ENCODE measurements around the gene CHD5.

CHD5 gene

DNA sequence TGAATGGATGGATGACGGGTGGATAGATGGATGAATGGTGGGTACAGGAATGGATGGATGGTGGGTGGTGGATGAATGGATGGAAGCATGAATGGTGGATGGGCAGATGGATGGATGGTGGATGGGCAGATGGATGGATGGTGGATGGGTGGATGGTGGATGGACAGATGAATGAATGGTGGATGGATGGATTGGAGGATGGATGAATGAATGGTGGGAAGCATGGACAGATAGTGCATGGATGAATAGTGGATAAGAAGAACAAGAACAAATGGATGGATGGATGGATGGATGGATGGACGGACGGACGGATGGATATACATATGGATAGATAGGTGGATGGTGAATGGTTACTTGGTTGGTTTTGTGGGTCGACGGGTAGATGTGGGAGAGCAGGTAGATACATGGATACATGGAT is 4.7 kb downstream of the CHD5 start:
- in situ Hi-C loops (cut with HindIII; ENCODE audit: low sequenced_read_pairs), result no loop called here

DNA sequence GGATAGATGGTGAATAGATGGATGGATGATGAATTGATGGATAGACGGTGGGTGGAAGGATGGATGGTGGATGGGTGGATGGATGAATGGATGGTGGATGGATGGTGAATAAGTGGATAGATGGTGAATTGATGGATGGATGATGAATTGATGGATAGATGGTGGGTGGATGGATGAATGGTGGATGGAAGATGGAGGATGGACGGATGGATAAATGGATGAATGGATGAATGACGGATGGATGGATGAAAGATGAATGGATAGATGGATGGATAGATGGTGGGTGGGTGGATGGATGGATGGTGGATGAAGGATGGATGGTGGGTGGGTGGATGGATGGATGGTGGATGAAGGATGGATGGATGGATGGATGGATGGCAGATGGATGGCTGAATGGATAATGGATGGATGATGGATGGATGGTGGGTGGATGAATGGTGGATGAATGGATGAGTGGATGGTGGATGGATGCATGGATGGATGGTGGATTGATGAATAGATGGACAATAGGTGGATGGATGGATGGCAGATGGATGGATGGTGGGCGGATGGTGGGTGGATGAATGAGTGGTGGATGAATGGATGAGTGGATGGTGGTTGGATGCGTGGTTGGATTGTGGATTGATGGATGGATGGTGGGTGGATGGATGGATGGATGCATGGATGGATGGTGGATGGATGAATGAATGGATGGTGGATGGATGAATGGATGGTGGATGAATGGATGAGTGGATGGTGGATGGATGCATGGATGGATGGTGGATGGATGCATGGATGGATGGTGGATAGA is 5.3 kb downstream of the CHD5 start:
- in situ Hi-C loops (cut with HindIII; ENCODE audit: low sequenced_read_pairs), result no loop called here

DNA sequence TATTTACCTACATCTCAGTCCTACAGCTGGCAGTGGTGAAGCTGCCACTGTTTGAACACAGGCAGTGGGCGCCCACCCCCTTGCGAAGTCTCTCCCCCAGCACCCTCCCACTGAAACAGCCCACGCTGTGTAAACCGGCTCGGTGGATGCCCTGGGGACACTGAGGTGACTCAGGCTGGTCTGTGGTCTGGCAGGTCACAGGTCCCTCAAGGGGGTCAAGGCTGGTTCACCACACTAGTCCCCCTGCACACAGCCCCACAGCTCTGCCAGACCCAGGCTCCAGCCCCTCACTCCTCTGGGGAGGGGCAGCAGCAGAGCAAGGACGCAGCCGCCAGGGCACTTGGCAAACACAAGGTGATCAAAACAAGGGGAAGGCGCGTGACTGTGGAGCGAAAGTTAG is 7.6 kb downstream of the CHD5 start:
- in situ Hi-C loops (cut with HindIII; ENCODE audit: low sequenced_read_pairs), result no loop called here

DNA sequence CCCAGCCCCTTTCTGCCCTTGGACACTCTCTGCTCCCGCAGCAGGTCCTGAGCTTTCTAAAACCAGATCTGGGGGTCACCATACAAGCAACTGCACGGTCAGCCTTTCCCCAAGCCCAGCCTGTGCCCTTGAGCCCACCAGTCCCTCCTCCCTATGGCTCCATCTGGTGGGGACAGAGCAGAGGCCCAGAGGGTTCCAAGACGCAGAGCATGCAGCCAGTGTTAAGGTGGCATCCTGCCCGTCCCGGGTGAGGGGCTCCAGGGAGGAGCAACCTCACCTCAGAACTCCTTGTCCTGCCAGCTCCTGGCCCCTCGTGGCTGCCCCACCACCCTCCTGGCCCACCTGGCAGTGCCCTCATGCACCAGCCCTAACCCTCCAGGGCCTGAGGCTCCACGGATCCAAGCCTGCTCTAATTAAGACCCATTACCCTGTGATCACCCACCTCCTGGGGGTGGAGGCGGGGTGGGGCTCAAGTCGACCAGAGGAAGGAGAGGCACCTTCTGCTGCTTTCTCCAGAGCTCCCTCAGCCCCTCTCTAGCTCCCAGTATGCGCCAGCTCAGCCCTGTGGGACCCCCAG is 8.5 kb downstream of the CHD5 start:
- in situ Hi-C loops (cut with HindIII; ENCODE audit: low sequenced_read_pairs), result no loop called here

DNA sequence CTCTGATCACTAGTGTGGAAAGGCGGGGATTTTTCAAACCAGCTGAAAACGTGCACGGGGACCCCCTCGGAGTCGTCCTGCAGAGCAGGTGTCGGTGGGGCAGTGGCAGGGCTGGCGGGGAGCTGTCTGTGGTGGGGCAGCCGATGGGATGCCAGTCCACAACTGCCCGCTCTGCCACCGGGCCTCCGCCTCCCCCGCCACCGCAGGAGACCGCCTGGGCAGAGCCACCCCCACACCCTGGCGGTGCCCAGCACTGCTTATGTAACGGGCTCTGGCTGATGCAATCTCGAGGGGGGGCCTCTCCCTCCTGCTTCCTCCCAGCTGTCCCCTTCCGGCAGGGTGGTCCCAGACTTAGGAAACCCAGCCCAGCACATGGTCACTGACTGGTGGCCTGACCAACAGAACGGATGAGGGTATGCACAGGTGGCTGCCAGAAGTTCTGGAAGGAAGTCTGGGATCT is 9.3 kb downstream of the CHD5 start:
- in situ Hi-C loops (cut with HindIII; ENCODE audit: low sequenced_read_pairs), result no loop called here

DNA sequence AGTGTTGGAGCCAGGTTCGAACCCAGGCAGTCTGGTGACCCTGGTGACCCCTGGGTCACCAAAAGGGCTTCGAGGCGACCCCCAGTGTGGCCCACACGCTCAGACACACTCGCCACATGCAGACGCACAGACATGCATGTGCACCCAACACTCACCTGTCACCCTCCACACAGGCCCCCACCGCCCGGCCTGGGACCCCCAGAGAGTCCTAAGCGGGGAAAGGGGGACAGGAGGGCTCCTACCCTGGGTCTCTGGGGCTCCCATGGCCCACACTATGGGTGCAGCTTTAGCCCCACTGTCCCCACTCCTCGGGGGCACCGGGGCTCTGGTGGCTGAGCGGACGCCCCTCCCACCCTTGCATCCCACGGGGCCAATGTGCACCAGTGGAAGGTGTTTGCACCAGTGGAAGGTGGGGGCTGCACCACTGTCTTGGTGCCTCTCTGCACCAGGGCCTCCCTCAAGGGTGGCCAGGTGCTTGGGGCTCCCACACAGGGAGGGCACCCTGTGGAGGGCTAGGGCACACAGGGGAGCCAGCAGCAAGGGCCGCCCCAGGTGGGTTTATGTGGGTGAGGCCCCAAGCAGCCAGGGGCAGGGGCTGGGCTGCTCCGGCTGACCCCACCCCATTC is 9.9 kb downstream of the CHD5 start:
- in situ Hi-C loops (cut with HindIII; ENCODE audit: low sequenced_read_pairs), result no loop called here

DNA sequence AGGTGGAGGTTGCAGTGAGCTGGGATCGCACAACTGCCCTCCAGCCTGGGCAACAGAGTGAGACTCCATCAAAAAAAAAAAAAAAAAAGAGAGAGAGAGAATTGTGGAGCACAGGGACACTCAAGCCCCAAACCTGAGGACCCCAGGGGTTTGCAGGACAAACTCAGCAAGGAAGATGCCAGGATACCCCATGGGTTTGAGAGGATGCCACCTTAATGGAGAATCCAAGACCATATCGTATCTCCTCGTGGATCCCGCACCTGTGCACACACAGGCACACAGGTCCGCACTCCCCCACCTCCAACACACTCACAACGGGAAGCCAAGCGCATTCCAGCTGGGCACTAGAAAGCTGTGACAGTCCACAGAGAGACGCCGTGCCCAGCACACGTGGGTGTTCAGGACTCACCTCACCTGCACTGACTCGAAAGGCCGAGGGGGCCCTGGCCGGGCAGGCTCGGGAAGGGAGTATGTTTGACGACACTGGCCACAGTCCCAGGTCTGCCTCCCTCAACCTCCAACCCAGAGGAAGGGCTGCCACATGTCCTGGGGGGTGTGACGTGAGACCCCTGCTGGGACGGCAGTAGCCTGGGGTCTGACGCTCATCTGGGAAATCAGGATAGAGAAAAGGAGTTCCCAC is 11.1 kb downstream of the CHD5 start:
- in situ Hi-C loops (cut with HindIII; ENCODE audit: low sequenced_read_pairs), result no loop called here

DNA sequence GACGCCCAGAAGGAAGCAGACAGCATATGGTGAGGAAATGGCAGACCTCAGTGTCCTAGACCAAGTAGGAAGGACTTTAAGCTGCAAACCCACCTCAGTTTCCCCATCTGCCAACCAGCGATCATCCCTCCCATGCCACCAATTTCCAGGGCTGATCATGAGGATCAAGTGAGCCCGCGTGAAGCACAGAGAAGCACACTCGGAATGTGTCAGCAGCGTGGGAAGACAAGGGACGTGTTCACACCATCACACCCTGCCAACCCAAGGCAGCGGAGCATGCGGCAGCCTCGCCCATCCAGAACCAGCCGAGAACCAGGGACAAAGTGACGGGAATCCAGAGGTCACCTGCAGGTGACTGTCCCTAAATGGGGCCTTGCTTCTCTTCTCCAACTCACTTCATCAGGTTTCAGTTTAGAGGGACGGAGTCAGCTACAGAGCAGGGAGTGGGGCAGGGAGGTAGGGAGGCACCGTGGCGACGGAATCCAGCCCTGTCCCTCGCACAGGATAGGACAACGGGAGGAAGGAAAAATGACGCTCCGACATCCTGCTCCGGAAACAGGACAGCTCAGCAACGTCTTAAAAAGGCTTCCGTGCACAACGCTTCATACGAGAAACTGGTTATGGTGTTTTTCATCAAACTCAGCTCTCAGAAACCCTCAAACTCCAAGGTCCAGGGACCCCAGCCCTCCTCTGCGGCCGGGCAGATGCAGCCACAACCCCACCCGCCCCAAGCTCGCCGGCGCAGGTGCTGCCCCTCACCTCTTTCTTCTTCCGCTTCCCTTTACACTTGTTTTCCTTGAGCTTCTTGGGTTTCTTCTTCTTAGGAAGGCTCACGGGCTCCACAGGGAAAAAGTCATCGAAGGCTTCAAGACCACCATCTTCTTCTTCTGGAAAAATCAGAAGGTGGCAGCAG is 12.5 kb downstream of the CHD5 start:
- in situ Hi-C loops (cut with HindIII; ENCODE audit: low sequenced_read_pairs), result no loop called here

DNA sequence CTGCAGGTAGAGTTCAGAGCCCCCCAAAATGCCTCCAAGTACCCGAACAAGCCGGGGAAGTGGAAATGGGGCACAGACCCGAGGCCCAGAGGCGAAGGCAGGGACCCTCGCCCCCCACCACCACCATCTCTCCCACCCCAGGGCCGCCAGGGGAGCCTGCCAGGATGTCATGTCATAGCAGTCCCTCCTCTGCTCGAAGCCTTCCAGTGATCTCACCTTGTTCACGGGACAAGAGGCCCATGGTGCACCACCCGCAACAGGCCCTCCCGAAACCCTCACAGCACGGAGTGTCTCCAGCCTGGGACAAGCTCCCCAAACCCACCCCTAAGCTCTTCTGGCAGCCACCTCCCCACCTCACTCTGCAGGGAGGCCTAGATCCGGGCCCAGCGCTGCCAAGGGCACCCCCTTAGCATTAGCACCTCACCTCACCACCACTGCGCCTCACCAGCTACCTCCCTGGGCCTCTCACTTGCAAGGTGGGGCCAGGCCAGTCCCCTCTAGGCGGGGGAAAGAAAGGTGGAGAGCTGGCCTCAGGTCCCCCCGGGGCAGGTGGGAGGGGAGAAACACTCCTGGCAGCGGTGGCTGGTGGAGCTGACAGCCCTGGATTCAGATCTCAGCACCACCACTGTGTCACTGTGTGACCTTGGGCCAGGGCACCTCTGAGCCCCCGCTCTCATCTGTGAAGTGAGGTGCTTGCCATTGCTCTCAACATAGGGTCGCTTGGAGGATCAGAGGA is 13.3 kb downstream of the CHD5 start:
- in situ Hi-C loops (cut with HindIII; ENCODE audit: low sequenced_read_pairs), result no loop called here

DNA sequence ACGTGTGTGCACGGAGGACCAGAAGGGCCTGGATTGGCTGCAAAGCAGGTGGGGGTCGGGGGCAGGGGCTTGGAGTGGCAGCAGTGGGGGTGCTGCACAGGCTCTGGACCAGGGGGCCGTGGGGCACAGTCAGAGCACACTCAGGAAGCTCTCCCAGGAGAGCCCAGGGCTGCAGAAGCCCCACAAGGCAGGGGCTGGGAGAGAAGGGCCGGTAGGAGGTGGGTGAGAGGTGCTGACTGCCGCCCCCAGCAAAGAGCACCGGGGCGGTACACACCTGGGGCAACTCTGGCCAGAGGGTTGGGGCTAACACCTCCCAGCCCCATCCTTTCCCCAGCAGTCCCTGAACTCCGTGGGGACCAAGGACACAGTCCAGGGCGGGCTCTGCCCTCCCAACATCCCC is 13.9 kb downstream of the CHD5 start:
- in situ Hi-C loops (cut with HindIII; ENCODE audit: low sequenced_read_pairs), result no loop called here

DNA sequence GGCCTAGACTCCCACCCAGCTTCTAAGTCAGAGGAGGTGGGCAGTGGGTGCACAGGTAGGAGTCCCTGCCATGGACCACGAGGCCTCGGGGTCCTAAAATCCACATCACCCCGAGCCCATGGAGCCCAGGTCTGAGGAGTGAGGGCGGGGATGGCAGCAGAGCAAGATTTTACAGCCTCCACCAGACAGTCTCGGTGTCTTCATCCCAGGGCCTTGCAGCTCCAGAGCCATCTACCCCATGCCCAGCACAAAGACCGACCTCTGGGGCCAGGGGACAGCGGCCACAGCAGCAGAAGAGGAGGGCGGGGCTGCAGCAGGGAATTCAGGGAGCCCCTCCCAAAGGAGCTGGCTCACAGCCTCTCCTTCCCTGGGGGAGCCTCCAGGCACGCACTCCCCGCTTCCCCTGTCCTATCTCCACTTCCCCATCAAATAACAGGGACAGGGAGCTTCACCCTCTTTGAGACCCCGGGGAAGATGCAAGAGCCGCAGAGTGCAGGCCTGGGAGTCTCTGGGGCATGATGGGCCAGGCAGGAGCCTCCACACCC is 14.6 kb downstream of the CHD5 start:
- in situ Hi-C loops (cut with HindIII; ENCODE audit: low sequenced_read_pairs), result no loop called here

DNA sequence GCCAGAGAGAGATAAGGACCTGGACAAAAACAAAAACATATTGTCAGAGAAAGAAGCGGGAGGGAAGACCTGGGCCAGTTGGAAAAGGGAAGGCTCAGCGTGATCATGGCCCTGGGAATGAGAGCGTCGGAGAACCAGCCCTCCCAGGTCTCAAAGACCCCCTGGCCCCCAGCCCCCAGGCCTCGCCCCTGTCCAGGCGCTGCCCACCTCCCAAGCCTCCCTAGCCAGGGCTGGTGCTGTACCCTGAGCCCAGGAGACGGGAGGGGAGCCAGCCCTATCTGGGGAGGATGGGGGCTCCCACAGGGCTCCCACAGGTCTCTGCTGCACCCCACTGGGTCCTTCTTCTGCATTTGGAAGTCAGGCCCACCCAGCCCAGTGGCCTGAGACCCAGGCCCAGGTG is 15.1 kb downstream of the CHD5 start:
- in situ Hi-C loops (cut with HindIII; ENCODE audit: low sequenced_read_pairs), result no loop called here

DNA sequence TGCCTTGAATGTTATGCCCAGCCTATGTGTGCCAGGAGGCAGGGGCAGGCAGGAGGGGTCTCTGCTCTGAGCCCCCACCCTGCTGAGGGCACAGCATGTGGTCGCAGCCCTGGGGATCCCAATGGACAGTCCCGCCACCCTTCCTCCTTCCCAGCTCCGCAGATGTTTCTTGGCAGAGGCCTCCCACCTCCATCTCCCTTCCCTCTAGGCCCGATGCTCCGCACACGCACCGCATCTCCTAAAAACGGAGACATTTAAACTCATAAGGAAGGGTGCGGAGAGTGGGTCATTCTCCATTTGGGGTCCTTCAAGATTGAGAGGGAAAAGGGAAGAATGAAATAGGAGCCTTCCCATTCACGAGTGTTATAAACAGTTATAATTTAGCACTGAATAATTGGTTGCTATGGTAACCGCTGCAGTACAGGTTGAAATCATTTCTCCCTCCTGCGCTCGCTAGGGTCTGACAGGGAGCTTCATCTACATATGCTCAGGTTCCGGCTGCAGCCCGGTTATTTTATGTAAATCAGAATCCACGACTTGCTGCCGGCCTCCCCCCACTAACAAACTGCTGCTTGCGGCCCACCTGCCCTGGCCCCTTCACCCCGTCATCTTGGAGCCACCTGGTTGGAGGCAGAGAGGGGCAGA is 16.0 kb downstream of the CHD5 start:
- in situ Hi-C loops (cut with HindIII; ENCODE audit: low sequenced_read_pairs), result no loop called here

DNA sequence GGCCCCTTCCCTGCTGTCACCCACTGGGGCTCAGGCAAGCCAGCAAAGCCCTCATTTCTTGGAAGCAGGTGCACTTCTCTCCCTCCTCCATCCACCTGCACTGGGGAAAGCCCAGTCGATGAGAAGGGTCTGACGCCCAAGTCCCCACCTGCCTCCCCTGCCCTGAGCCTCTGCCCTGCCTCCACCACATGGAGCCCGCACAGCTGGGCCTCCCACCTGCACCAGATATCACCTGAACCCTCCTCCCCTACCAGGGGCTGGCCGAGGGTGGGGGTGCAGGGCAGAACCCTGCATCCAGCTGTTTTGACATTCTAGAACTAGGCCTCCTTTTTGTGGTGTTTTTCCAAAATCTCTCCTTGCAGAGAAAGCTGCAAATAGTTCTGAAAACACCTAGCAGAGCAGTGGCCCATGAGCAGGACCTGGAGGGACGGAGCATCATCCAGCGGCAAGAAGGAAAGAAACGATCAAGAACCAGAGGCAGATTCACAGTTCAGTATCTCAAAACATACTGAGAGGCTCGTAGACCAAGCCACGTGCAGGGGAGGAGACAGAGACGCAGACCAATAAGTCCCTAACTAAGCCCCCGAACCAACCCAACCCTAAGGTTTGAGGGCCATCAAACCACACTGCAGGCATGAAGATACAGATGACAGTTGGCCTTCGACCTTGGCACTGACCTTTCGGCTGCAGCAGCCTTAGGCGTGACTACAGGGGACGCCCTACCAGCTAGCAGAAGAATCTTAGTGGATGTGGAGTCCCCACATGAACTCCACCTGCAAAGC is 16.7 kb downstream of the CHD5 start:
- in situ Hi-C loops (cut with HindIII; ENCODE audit: low sequenced_read_pairs), result no loop called here

DNA sequence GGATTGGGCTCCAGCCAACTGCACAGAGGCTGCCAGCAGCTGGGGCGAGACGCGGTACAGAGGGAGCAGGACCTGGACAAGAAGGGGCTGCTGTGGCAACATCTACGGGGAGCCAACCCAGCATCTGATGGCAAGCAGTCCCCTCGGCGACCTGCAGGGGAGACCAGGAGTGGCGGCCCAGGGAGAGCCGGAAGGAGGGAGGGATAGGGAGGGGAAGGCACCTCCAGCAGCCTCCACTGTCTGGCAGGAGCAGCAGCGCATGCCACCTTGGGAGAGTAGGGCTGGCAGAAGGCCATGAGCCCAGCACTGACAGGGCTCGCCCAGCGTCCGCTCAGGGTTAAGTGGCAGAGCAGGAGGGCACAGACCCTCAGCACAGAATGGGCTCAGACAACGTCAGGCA is 17.3 kb downstream of the CHD5 start:
- in situ Hi-C loops (cut with HindIII; ENCODE audit: low sequenced_read_pairs), result no loop called here

DNA sequence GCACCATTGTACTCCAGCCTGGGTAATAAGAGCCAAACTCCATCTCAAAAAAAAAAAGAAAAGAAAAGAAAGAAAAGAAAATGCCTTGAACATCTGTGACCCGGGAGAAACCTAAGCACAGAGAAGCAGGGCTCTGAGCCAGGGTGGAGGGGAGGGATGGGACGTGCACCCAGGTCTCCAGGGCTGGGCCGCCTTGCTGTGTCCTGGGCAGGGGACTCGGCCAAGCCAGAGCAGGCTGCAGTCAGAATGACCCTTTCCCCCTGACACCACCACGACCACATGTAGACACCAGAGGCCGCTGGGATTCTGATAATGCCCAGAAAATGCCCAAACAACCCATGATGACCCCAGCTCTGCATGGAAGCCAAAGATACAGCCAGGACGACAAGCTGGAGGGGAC is 17.8 kb downstream of the CHD5 start:
- in situ Hi-C loops (cut with HindIII; ENCODE audit: low sequenced_read_pairs), result no loop called here

DNA sequence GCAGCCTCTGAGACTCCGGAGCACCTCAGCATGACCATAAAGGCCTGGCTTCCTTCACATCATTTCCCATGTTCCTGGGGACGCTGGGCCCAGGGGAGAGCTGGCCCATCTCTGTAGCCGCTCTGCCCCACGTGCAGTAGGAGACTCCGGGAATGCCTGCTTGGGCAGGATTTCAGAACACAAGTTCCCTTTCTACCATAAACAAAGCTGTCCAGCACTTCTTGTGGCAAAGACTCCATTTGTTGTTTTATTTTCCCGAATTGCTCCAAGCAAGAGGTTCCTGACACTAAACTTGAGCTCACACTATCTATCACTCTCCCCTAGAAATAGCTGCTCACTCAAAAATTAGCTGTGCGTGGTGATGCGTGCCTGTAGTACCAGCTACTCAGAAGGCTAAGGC is 21.9 kb downstream of the CHD5 start:
- in situ Hi-C loops (cut with HindIII; ENCODE audit: low sequenced_read_pairs), result no loop called here

DNA sequence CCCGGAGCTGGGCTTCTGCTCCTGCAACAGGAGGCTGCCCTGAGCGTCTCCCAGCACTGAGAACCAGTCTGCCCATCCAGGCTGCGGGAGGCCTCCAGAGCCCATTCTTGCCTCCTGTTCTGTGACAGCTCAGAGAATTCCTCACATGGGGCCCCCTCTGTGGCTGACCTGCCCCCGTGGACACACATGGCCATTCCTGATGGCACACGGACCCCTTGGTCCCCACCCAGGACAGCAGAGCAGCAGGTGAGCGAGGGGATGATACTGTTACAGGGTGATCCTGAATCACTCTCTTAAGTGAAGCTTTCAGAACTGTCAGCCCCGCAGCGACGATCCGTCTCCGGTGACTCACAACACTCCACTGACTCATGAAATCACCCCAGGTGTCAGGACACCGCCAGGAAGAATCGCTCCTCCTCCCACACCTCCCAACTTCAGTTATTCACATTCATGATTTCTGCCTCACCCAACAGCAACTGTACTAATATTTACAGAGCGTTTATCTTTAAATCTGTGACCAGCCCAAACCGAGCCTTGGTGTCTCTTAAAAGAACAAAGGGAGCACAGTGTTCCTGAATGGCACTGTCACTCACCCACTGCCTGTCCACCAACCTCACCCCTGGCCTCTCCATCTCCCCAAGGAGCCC is 22.5 kb downstream of the CHD5 start:
- in situ Hi-C loops (cut with HindIII; ENCODE audit: low sequenced_read_pairs), result no loop called here

Data from DLD1 (cell line).